Fibroblast of lung (primary cell): Measurements from ENCODE around the gene FIS1.

ENCODE experiments used
- CTCF ChIP-seq, 2 donors: IDR thresholded peaks in 1 of 2; conservative IDR thresholded peaks in 1 of 2; 1 replicate in 1 of 2; 2 replicates in 1 of 2; pipeline ENCODE4 v1.5.1; 2011 to 2012; ENCODE audit warnings: low read length in 2 of 2, control low read depth in 1 of 2, inconsistent platforms in 1 of 2, low read depth in 1 of 2, mild to moderate bottlenecking in 1 of 2
- EZH2 ChIP-seq: IDR thresholded peaks from 2 replicates; pipeline ENCODE4 v1.5.1; 2012; ENCODE audit warnings: low read length, control low read depth, mild to moderate bottlenecking; ENCODE audit errors: missing control alignments

- TF ChIP-seq CTCF (conservative IDR thresholded peaks at IDR 0.05 in 1 of 2, IDR thresholded peaks at IDR 0.05 in 1 of 2; ENCODE audit: low read depth in 1 of 2, low read length in 2 of 2) (no peak), EZH2 (no peak)
These were observed 37.4 kb downstream of the FIS1 start for GRCh38 chr7:101207459-101207858.
